HG03175 (cell line): ENCODE results near the gene TUBB2A.
A peak's percentile ranks its signal among the peaks of the same experiment; 100 is the strongest.
"Not testable (repeated sequence)": the region's sequence is repeated elsewhere in the genome, so short reads cannot be mapped to it uniquely, and the experiment has no call there.

Source experiments
- ATAC-seq: cut with Tn5 transposase; IDR thresholded peaks from one replicate; pipeline ENCODE4 v1.9.1; 2021; ENCODE audit warnings: mild to moderate bottlenecking, moderate library complexity; ENCODE audit not compliant: unreplicated experiment

Gene TUBB2A

GRCh38 chr6:3181105-3181504 lies 23.8 kb upstream of the TUBB2A start:
- ATAC-seq, result no peak

GRCh38 chr6:3179945-3180344 lies 22.6 kb upstream of the TUBB2A start:
- ATAC-seq, result not testable (repeated sequence)

GRCh38 chr6:3178666-3179065 lies 21.3 kb upstream of the TUBB2A start:
- ATAC-seq, result not testable (repeated sequence)

GRCh38 chr6:3176562-3177355 lies 19.4 kb upstream of the TUBB2A start:
- no peak for ATAC-seq

- ATAC-seq, result no peak
Measured at GRCh38 chr6:3175715-3176402, 18.5 kb upstream of the TUBB2A start.

- ATAC-seq, result not testable (repeated sequence)
Measured at GRCh38 chr6:3173636-3174089, 16.3 kb upstream of the TUBB2A start.

GRCh38 chr6:3172789-3173188 lies 15.4 kb upstream of the TUBB2A start:
- ATAC-seq, result not testable (repeated sequence)

GRCh38 chr6:3171313-3172175 lies 14.2 kb upstream of the TUBB2A start:
- not testable (repeated sequence) for ATAC-seq

- ATAC-seq, result not testable (repeated sequence)
Measured at GRCh38 chr6:3170676-3171075, 13.3 kb upstream of the TUBB2A start.

GRCh38 chr6:3168046-3168445 lies 10.7 kb upstream of the TUBB2A start:
- not testable (repeated sequence) for ATAC-seq

GRCh38 chr6:3166535-3167225 lies 9.3 kb upstream of the TUBB2A start:
- not testable (repeated sequence) for ATAC-seq

GRCh38 chr6:3165631-3166534 lies 8.5 kb upstream of the TUBB2A start:
- ATAC-seq, result no peak

- ATAC-seq, result no peak
Measured at GRCh38 chr6:3164388-3164787, 7.0 kb upstream of the TUBB2A start.

- ATAC-seq, result peak; percentile 14
Measured at GRCh38 chr6:3163248-3163594, 5.9 kb upstream of the TUBB2A start.

GRCh38 chr6:3162565-3163247 lies 5.4 kb upstream of the TUBB2A start:
- ATAC-seq, result peak; percentile 61

- no peak for ATAC-seq
Measured at GRCh38 chr6:3162067-3162497, 4.7 kb upstream of the TUBB2A start.

GRCh38 chr6:3159805-3160781 lies 2.7 kb upstream of the TUBB2A start:
- no peak for ATAC-seq
